GM19238 (cell line): ENCODE data around the gene SPPL2B.

ENCODE experiments used
- DNase-seq: peaks from one replicate; pipeline ENCODE4 v3.0.0; 2011; ENCODE audit warnings: low spot score; ENCODE audit not compliant: insufficient read length

Gene SPPL2B

GRCh38 chr19:2323707-2324106, 4.8 kb upstream of the SPPL2B start:
- no peak for DNase-seq

- no peak for DNase-seq
Measured at GRCh38 chr19:2324220-2324948, 4.1 kb upstream of the SPPL2B start.

- no peak for DNase-seq
Measured at GRCh38 chr19:2325281-2326046, 3.0 kb upstream of the SPPL2B start.

GRCh38 chr19:2326699-2327360, 1.7 kb upstream of the SPPL2B start:
- no peak for DNase-seq

GRCh38 chr19:2327773-2328400, 597 bp upstream of the SPPL2B start:
- peak; percentile 57 for DNase-seq

GRCh38 chr19:2329149-2329478, 630 bp downstream of the SPPL2B start:
- no peak for DNase-seq

- no peak for DNase-seq
Measured at GRCh38 chr19:2329501-2329916, 1.0 kb downstream of the SPPL2B start.

- DNase-seq = no peak
Measured at GRCh38 chr19:2330255-2330631, 1.8 kb downstream of the SPPL2B start.

- DNase-seq = no peak
Measured at GRCh38 chr19:2330632-2331284, 2.3 kb downstream of the SPPL2B start.

- DNase-seq = no peak
Measured at GRCh38 chr19:2331601-2332246, 3.2 kb downstream of the SPPL2B start.

- peak; percentile 86 for DNase-seq
Measured at GRCh38 chr19:2332341-2333026, 4.0 kb downstream of the SPPL2B start.

GRCh38 chr19:2333027-2333806, 4.7 kb downstream of the SPPL2B start:
- DNase-seq = no peak

GRCh38 chr19:2333807-2334211, 5.3 kb downstream of the SPPL2B start:
- no peak for DNase-seq

GRCh38 chr19:2334426-2334825, 5.9 kb downstream of the SPPL2B start:
- DNase-seq = no peak

GRCh38 chr19:2334986-2335846, 6.7 kb downstream of the SPPL2B start:
- DNase-seq = no peak

- DNase-seq = no peak
Measured at GRCh38 chr19:2335848-2336247, 7.4 kb downstream of the SPPL2B start.

GRCh38 chr19:2336528-2337328, 8.2 kb downstream of the SPPL2B start:
- no peak for DNase-seq

GRCh38 chr19:2337329-2337707, 8.8 kb downstream of the SPPL2B start:
- DNase-seq = no peak
